Hepatocyte (in vitro differentiated cells): ENCODE results near the gene TNS3.

Source experiments
- EZH2 ChIP-seq: fragments of 200-600 bp; sonication (generic); IDR thresholded peaks from 2 replicates; pipeline ENCODE4 v1.6.1; 2016; ENCODE audit warnings: antibody characterized with exemption, mild to moderate bottlenecking, borderline replicate concordance
- EZH2phosphoT487 ChIP-seq: fragments of 200-600 bp; sonication (generic); IDR thresholded peaks from one replicate; pipeline ENCODE4 v1.6.1; 2018; ENCODE audit warnings: antibody characterized with exemption, mild to moderate bottlenecking, low read depth, moderate library complexity; ENCODE audit not compliant: unreplicated experiment, severe bottlenecking
- TF ChIP-seq, protein P1 (sequence below): fragments of 200-600 bp; sonication (generic); IDR thresholded peaks from 2 replicates; pipeline ENCODE4 v1.5.1; 2016; ENCODE audit warnings: antibody characterized with exemption, mild to moderate bottlenecking; ENCODE audit not compliant: poor library complexity

DNA sequence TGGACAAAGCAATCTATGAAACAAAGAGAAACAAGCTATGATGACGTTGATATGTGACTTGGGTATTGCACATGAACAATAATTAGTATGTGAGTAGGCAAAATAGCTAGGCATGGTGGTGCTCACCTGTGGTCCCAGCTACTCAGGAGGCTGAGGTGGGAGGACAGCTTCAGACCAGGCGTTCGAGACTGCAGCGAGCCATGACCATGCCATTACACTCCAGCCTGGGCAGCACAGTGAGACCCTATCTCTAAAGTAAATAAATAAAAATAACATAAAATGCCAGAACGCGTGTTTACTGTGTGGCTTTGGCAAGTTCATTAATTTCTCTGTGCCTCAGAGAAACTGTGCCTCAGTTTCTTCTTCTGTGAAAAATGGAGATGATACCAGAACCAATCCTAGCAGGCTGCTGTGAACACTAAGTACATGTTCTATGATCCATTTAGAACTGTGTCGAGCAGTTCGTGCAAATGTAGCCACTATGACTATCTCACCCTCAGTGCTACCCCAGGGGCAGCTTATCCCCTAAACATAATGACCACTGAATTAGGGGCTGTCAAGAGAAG is 9.3 kb upstream of the TNS3 start:
- TF ChIP-seq, protein P1, sequence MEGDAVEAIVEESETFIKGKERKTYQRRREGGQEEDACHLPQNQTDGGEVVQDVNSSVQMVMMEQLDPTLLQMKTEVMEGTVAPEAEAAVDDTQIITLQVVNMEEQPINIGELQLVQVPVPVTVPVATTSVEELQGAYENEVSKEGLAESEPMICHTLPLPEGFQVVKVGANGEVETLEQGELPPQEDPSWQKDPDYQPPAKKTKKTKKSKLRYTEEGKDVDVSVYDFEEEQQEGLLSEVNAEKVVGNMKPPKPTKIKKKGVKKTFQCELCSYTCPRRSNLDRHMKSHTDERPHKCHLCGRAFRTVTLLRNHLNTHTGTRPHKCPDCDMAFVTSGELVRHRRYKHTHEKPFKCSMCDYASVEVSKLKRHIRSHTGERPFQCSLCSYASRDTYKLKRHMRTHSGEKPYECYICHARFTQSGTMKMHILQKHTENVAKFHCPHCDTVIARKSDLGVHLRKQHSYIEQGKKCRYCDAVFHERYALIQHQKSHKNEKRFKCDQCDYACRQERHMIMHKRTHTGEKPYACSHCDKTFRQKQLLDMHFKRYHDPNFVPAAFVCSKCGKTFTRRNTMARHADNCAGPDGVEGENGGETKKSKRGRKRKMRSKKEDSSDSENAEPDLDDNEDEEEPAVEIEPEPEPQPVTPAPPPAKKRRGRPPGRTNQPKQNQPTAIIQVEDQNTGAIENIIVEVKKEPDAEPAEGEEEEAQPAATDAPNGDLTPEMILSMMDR = no peak
- TF ChIP-seq EZH2 (no peak), EZH2phosphoT487 (no peak)
